Kidney glomerular epithelial cell (primary cell): ENCODE measurements around the gene DUS1L.

Source experiments
- DNase-seq: peaks from one replicate; lab custom pipeline; 2025; lab: John Stamatoyannopoulos, UW

The DUS1L gene

DNA sequence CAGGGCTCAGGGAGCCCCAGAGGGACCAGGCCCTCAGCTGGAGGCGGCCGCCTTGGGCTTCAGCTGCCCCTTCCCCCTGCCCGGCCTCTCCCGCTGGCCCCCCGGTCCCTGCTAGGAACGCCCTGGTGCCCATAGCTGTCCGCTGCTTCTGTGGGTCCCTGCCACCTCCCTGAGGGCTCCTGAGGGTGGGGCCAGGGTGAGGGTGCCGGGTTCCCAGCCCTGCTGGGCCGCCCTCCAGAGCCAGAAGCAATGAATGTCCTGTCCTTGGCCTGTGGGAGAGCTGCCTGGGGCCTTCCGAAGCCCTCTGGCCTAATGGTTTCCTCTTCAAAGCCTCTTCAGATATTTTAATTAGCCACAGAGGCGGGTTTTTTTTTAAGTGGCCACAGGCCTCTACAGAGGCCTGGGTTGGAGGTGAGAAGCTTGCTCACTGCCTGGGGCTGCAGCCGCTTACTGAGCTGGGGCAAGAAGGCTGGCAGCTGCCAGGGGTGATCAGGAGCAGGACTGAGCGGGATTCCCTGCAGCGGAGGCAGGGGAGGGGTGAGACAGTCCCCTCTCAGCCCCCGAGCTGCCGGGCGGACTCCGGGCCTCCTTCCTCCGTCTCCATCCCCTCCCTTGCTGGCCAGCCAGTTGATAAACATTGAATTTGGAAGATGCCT, 52.8 kb downstream of the DUS1L start:
- no peak for DNase-seq

DNA sequence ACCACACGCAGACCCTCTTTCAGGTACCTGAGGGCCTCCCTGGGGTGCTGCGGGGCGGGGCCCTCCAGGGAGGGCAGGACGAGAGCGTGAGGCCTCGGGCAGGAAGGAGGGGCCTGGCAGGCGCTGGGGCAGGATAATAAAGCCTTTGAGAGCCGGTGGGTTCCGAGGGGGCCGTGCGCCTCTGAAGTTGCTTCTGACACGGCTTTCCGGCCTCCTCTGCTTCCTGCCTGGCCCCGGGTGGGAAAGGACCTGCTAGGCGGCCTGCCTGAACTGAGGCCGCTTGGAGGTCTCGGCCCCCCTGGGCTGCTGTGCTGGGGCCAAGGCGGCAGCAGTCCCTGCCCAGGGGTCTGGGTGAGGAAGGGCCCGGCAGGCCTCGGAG, 53.4 kb downstream of the DUS1L start:
- DNase-seq, result no peak

DNA sequence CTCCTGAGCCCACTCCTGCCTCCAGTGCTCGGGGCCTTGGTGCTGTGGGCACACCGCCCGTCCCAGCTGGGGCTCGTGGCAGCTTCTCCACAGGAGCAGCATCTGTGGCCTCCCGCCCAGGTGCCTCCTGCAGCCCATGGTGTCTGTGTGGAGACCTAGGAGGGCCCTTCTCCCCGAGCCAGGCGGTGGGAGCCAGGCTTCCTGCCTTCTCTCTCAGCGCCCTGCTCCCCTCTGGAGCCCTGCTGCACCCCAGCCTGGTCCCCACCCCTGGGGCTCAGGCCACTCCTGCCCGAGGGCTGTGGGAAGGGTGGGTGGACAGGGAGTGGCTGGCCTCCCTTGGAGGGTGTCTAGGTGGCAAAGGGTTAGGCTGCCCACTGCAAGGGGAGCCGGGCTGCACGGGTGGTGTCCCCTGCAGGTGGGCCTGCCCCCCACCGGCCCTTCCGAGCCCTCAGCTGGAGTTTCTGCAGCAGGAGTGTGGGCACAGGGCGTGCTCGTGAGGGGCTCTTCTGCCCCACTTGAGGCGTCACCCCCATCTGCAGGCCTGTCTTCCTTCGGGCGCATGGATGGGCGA, 53.9 kb downstream of the DUS1L start:
- no peak for DNase-seq

DNA sequence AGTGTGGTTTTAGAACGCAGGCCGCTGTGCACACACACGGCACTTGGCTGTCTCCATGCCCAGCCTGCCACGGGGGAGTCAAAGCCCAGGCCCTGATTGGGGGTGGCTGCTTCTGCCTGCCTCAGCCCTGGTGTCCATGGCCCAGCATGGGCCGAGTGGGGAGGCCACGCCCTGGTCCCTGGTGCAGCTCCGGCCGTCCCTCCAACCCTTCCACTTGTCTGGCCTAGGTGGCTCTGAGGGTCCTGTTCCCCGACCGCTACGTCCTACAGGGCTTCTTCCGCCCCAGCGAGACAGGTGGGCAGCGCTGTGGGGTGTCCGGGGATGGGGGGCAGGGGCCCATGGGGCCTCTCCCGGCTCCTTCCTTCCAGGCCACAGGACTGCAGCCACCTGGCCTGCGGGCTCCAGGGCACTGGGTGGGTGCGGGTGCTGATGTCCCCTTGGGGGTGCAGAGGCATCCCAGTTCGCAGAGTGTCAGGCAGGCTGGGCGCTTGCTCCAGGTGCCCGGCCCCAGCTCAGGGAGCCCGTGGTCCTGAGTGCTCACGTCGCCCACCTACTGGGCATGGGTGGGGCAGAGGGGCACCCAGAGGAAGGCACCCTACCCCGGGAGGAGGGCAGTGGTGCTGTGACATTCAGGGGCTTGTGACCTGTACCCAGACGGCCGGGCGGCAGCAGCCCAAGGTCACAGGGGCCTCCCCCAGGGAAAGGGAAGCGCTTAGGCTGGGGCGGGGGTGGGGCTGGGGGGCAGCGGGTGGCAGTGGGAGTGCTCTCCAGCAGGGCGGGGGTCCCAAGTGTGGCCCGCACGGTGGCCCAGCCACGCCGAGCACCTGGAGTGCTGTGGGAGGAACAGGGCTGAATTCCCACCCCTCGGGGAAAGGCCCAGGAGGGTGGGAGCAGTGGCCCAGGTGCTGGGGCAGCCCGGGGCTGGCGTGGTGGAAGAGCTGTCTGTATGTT, 54.8 kb downstream of the DUS1L start:
- no peak for DNase-seq

DNA sequence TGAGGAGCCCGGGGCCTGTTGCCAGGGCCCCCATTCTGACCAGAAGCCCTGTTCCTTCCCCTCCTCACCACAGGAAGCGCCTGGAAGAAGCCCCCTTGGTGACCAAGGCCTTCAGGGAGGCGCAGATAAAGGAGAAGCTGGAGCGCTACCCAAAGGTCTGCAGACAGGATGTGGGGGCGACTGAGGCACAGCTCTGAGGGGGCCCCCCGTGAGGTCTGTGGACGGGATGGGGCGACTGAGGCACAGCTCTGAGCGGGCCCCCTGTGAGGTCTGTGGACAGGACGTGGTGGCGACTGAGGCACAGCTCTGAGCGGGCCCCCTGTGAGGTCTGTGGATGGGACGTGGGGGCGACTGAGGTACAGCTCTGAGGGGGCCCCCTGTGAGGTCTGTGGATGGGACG, 56.2 kb downstream of the DUS1L start:
- no peak for DNase-seq

DNA sequence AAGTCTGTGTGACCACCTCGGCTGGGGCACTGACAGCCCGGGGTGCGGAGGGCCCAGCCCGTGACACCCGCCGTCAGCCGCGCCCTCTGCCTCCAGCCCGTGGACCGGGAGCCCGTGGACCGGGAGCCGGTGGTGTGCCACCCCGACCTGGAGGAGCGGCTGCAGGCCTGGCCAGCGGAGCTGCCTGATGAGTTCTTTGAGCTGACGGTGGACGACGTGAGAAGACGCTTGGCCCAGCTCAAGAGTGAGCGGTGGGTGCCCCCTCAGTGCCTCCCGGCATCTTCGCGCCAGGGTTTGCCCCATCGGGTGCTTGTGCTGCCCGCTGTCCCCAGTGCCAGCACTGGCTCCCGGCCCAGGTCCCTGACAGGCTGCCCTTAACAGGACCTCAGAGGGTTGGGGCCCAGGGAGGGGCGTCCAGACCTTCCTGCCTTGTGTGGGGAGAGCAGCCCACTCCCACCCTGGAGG, 56.6 kb downstream of the DUS1L start:
- no peak for DNase-seq

DNA sequence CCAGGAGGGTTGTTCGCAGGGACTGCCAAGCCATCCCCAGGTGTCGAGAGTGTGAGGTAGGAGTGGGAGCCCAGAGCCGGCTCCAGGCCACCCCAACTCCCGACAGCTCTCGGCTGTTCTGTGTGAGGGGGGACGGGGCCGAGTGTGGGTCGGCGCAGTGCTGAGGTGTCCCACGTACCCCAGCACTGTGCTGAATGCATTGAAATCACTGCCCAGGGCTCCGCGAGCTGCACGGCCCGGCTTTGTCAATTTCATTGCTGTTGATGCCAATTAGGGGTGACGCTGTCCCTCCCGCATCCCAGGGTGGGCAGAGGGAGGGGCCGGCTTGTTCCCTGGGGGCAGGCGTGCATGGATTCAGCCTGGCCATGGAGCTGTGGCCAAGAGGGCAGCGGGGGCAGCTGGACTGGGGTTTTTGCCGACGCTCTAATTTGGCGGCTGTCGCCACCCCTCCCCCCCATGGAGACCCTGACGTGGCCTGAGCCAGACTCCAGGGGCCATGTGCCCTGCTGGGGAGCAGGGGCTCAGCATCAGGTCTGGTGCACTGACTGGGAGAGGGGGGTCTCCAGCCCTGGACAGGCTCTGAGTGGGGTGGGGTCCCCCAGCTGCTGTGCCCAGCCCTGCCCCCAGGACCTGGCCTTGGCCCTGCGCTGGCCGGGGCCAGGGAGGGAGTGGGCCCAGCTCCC, 57.2 kb downstream of the DUS1L start:
- DNase-seq, result no peak
